Measurements from ENCODE around the gene MRPL22.

Gene MRPL22

GRCh38 chr5:155015239-155015638 lies 74.4 kb downstream of the MRPL22 start:
- TF ChIP-seq REST (IDR thresholded peaks at IDR 0.05; ENCODE audit: insufficient read depth in 1 of 2, low read depth in 2 of 2, low read length in 2 of 2) (no peak), SIN3A (IDR thresholded peaks at IDR 0.05; ENCODE audit: borderline replicate concordance, insufficient read depth, low read length) (no peak), FOXP2 (optimal IDR thresholded peaks at IDR 0.05; ENCODE audit: borderline replicate concordance, extremely low read depth, extremely low read length, insufficient read depth) (no peak), TAF1 (IDR thresholded peaks at IDR 0.05; ENCODE audit: borderline replicate concordance, insufficient read depth, low read length) (no peak), POLR2AphosphoS5 (IDR thresholded peaks at IDR 0.05; ENCODE audit: low read depth, low read length) (no peak)

- TF ChIP-seq TAF1 (IDR thresholded peaks at IDR 0.05; ENCODE audit: borderline replicate concordance, insufficient read depth, low read length) (no peak), FOXP2 (optimal IDR thresholded peaks at IDR 0.05; ENCODE audit: borderline replicate concordance, extremely low read depth, extremely low read length, insufficient read depth) (no peak), POLR2AphosphoS5 (IDR thresholded peaks at IDR 0.05; ENCODE audit: low read depth, low read length) (no peak)
Measured at GRCh38 chr5:155017610-155018009, 76.7 kb downstream of the MRPL22 start.

Data from PFSK-1 (cell line).